ENCODE measurements around the gene DHX30.

The DHX30 gene

GRCh38 chr3:47852604-47853602 is 50.0 kb downstream of the DHX30 start:
- no peak for DNase-seq (ENCODE audit: low read depth)

DNA sequence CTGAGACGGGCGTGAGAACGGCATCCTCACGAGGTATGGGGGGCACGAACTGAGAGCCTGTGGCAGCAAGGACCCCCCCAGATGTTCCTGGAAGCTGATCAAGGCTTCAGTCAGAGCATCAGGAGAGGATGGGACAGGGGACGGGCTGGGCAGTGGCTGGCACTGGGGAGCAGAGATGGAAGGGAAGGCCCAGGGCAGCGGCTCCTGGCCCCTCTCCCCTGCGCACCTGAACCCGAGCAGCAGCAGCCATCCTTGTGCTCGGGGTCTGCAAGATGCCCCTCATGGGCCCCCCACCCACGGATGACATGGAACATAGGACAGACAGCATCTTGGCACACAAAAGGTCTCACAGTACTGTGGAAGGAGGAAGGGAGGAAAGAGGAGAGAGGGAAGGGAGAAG is 51.3 kb downstream of the DHX30 start:
- DNase-seq (ENCODE audit: low read depth), result no peak

DNA sequence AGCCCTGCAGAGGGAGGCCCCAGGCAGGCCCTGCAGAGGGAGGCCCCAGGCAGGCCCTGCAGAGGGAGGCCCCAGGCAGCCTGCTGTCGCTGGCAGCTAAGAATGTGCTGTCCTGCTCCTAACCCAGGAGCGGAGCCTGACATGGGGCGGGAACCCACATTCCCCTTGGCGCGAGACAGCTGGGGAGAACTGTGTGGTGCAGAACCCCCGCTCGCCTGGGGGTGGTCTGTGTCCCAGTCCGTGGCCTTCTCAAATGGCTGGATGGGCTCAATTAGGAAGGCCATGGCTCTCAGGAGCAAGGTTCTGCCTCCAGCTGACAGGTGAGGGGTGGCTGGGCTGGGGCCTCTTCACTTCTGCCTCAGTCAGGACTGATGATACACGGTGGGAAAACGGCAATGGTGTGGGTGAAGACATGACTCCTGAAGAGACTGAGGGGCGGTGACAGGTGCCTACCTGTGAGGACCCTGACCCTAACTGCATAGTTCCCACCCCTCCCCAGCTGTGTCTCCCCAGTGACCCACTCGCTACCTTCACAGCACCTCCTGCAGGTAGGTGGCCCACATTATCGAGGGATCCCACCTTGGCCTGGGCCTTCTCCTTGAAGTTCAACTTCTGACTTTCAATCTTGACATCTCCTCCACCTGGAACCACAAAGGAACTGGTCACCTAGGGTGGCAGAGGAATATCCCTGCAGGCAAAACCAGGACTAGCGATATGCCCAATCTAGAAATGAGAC is 52.0 kb downstream of the DHX30 start:
- no peak for DNase-seq (ENCODE audit: low read depth)

GRCh38 chr3:47855461-47856383 is 52.8 kb downstream of the DHX30 start:
- DNase-seq (ENCODE audit: low read depth), result no peak

- no peak for DNase-seq (ENCODE audit: low read depth)
These were observed 53.7 kb downstream of the DHX30 start for GRCh38 chr3:47856669-47857068.

GRCh38 chr3:47857151-47857550 is 54.2 kb downstream of the DHX30 start:
- no peak for DNase-seq (ENCODE audit: low read depth)

GRCh38 chr3:47859956-47860605 is 57.1 kb downstream of the DHX30 start:
- DNase-seq (ENCODE audit: low read depth), result no peak

GRCh38 chr3:47863391-47864128 is 60.6 kb downstream of the DHX30 start:
- no peak for DNase-seq (ENCODE audit: low read depth)

- peak; percentile 45 for DNase-seq (ENCODE audit: low read depth)
These were observed 62.3 kb downstream of the DHX30 start for GRCh38 chr3:47865192-47865591.

DNA sequence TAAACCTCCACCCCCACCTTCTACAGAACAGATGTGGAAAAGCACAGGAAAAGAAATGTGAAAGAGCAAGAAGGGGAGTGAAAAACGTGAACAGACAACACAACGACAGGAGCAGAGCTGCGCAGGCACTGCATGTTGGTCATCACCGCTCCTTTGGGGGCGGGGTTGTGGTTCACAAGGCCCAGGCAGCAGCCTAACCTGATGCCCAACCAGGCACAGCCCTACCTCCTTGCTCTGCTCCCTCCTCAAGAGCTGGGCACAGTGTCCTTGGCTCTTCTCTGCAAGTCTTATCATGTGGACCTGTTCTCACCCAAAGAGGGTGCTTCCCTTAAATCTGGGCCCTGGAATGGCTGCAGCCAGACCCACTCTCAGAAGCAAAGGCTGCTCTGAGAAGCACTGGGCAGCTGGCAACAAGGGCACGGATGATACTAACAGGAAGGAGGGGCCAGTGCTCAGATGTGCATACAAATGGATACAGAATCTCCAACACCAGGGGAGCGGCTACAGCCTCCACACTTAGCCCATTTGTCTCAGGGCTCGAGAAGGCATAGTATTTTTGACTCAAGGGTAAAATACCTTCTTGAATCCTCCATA is 64.6 kb downstream of the DHX30 start:
- no peak for DNase-seq (ENCODE audit: low read depth)

GRCh38 chr3:47868306-47868705 is 65.4 kb downstream of the DHX30 start:
- DNase-seq (ENCODE audit: low read depth), result no peak

DNA sequence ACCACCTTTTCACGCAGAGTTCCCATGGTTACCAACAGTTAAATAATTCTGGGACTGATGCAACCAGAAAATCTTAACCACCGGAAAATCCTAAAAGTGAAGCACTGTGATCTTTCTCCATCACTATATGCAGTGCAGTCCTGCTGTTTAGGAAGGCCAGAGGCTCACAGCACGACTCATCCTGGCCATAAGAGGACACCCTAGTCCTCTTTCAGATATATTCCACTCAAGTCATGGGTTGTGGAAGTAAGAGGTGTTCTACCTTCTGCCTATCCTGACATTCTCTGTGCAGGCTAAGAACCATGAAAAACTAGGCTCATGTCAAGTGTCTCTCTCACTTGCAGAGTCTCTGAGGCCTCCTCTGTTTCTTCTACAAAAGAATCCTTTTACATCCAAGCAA is 67.2 kb downstream of the DHX30 start:
- peak; percentile 32 for DNase-seq (ENCODE audit: low read depth)

- no peak for DNase-seq (ENCODE audit: low read depth)
These were observed 67.8 kb downstream of the DHX30 start for GRCh38 chr3:47870702-47871260.

GRCh38 chr3:47871389-47871788 is 68.5 kb downstream of the DHX30 start:
- DNase-seq (ENCODE audit: low read depth), result no peak

DNA sequence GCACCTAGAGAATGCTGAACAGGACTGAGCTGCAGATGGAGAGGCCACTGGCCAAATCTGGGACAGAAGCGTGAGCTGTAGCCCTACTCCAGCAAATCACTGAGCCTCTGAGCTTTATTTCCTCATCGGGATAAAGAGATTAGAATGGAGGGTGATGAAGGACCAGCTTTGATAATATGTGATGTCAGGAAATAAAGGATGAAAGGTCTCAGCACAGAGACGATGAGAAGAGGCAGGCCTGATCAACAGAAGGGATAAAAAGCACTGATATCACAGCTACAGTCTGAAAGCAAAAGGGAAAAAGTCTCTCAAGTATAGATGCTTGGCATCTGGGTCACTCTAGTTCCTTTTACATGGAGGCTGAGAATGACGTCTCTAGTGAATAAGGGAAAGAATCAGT is 70.0 kb downstream of the DHX30 start:
- no peak for DNase-seq (ENCODE audit: low read depth)

GRCh38 chr3:47874438-47874837 is 71.5 kb downstream of the DHX30 start:
- DNase-seq (ENCODE audit: low read depth), result no peak

- peak; percentile 21 for DNase-seq (ENCODE audit: low read depth)
These were observed 72.0 kb downstream of the DHX30 start for GRCh38 chr3:47874913-47875312.

- DNase-seq (ENCODE audit: low read depth), result peak; percentile 34
These were observed 74.4 kb downstream of the DHX30 start for GRCh38 chr3:47877290-47877689.

DNA sequence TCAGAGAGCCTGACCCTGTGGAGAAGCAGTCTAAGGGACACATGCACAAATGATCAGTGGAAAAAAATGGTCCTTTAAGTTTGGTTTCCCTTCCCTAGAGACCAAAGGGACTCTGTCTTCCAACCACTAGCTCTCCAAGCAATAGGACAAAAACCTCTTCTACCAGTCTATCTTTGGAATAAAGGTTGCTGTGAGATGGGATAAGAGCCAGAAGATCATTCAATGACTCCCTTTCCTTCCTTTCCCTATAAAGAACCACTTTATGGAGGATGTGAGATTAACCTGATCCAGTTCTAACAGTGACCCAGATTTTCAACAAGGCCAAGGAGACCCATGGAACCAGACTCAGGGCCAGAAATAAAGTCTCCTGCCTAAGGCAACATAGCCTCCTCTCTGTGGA is 74.8 kb downstream of the DHX30 start:
- no peak for DNase-seq (ENCODE audit: low read depth)

DNA sequence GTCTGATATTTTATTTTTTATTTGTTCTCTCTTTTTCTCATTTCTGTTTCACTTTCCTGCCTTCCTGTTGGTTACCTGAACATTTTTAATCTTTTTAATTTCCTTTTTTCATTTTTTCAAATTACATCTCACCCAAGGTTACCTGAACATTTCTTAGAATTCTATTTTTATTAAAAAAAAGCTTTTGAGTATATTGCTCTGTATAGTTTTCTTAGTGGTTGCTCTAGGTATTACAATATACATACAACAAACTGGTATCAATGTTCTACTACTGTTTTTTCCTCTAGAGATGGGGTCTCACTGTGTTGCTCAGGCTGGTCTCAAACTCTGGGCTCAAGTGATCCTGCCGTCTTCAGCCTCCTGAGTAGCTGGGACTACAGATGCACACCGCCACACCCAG is 79.4 kb downstream of the DHX30 start:
- DNase-seq (ENCODE audit: low read depth), result no peak
